22Rv1 (cell line): Measurements from ENCODE around the gene RAB7B.
A peak's percentile ranks its signal among the peaks of the same experiment; 100 is the strongest.

Experiments
- H3K27ac ChIP-seq: fragments of 450-650 bp; 2 replicates; pipeline ENCODE4 v1.5.1; 2017
- ZFX ChIP-seq: fragments of 450-650 bp; IDR thresholded peaks from 2 replicates; pipeline ENCODE4 v1.6.1; 2017; ENCODE audit warnings: antibody characterized with exemption, borderline replicate concordance
- TF ChIP-seq, protein P1 (sequence below): fragments of 450-650 bp; IDR thresholded peaks from 2 replicates; pipeline ENCODE4 v1.5.1; 2017; ENCODE audit warnings: mild to moderate bottlenecking

Gene RAB7B

DNA sequence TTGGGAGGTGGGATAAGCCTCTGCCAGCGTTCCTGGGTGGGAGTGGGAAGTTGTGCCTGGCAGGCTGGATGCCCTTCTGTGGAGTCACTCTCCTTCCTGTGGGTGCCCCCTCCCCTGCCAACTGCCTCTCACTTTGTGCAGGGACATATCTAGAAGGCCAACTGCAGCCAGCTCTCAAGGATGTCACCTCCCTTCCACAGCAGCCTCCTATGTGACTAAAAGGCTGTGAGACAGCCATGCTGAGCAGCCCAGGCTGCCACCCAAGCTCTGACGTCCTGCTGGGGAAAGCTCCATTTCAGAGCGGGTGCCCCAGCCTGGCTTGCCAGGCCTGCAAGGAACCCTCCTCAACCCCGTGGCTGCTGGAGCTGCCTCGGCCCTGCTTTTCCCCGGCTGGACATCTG lies 40.4 kb downstream of the RAB7B start:
- no peak overlapping the region; the same call in 1 of the 2 replicates for H3K27ac ChIP-seq
- no peak for TF ChIP-seq ZFX
- TF ChIP-seq, protein P1, sequence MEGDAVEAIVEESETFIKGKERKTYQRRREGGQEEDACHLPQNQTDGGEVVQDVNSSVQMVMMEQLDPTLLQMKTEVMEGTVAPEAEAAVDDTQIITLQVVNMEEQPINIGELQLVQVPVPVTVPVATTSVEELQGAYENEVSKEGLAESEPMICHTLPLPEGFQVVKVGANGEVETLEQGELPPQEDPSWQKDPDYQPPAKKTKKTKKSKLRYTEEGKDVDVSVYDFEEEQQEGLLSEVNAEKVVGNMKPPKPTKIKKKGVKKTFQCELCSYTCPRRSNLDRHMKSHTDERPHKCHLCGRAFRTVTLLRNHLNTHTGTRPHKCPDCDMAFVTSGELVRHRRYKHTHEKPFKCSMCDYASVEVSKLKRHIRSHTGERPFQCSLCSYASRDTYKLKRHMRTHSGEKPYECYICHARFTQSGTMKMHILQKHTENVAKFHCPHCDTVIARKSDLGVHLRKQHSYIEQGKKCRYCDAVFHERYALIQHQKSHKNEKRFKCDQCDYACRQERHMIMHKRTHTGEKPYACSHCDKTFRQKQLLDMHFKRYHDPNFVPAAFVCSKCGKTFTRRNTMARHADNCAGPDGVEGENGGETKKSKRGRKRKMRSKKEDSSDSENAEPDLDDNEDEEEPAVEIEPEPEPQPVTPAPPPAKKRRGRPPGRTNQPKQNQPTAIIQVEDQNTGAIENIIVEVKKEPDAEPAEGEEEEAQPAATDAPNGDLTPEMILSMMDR, result no peak

DNA sequence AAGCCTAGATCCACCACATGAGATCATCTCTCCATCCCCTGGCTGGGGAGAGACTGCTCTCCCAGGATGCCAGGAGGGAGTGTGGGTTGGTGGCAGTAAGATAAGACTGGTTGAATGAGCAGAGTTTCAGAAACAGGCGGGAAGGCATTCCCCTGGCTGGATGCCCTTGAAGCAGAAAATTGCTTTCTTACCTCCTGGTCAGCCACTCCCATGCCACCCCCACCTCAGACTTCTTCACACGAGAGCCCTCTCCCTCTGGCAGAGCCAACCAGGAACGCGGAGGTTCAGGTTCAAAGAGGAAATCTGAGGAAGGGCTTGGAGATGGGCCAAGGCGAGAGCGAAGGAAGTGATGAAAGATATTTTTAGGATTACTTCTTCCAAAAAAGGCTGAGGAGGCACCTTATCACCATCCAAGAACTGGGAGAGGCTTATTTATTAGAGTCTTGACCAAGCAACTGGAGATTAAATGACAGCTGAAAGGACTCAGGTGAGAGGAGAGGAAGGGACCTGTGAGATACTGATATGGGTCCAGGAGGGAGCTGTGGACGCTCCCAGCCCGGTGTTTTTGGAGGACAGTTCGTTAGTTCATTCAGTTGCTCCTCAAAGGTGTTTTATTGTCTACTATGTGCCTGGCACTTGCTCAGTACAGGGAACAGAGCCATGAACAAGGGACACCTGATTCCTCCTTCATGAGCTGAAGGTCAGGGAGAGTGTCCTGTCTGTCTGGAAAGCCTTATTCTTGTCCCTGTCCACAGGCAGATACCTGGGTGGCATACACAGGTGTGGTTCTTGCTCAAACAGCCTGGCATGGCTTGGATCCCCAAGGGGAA lies 41.0 kb downstream of the RAB7B start:
- TF ChIP-seq ZFX, result no peak
- TF ChIP-seq, protein P1, result no peak
- H3K27ac ChIP-seq, result peak overlapping the region; percentile 37; the same call in 1 of the 2 replicates

DNA sequence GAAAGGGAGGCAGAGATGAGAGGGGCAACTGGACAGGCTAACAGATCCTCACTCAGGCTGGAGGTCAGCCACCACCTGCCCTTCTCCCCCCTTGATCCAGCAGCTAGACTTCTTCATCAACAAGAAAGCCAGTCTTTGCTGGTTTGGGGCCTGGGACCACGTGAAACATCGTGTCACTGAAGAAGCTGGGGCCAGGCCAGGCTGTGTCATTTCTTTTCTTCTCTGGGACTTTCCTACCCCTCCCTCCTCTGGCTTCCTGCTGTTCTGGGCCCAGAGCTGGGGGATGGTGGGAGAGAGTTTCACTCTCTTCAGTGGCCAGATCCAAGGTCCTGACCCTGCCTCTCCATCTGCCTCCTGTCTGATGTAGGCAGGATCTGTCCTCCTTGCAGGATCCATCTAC lies 41.8 kb downstream of the RAB7B start:
- TF ChIP-seq, protein P1, result no peak
- TF ChIP-seq ZFX, result no peak
- H3K27ac ChIP-seq, result no peak overlapping the region

DNA sequence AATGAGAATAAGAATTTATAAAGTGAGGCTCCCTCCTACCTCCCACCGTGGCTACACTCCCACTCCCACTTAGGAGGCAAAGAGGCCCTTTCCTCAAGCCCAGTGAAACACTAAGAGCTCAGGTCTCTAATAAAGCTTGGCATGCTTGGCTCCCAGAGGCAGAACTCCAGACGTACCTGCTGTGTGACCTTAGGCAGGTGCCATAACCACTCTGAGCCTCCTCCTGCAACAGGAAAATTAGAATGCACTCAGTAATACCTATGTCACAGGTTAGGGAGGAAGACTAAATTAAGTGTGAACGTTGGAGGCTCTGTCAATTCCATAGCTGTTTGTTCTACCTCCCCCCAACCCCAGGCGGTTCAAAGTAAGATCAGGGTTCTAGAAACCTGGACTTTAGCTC lies 43.4 kb downstream of the RAB7B start:
- TF ChIP-seq ZFX, result no peak
- TF ChIP-seq, protein P1, result no peak

DNA sequence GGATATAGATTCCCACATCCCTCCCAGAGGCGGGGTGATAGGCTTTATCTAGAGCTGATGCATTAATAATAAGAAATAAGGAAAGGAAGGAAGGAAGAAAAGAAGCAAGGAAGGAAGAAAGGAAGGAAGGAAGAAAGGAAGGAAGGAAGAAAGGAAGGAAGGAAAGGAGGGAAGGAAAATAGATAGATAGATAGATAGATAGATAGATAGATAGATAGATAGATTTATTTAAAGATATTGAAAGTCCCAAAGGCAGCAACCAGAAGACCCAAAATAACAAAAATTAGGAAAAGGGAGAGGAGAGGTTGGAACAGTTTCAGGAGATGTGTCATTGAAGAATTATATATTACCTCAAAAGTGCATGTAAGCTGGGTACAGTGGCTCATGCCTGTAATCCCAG lies 47.7 kb downstream of the RAB7B start:
- no peak overlapping the region for H3K27ac ChIP-seq
- TF ChIP-seq, protein P1, result no peak
- no peak for TF ChIP-seq ZFX

More for the DNA sequence above, 43.4 kb downstream of the RAB7B start:
- H3K27ac ChIP-seq, result no peak overlapping the region

DNA sequence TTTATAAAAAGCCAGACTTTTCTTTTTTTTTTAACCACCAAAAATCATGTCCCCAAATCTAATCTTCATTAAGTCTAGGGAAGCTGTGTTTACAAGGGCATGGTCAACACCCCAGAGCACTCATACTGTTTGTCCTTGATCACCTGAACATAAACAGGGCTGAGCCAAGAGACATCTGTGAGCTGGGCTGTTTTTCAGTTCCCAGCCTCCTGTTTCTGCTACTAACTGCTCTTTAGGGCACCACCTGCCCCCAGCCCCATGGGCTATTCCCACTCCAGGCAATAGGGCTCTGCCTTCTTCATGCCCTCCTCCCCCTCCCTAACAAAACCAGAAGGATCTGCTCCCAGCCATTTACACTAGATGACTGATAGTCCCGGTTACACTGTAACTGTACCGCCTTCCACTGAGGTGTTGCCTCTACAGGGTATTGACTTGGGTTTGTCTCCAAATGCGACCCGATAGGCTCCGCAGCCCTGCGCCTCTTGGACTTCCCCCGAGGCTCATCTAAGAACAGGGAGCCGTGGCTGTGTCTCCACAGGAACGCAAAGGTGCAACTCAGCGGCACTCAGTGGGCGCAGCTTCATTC lies 48.3 kb downstream of the RAB7B start:
- H3K27ac ChIP-seq, result no peak overlapping the region
- no peak for TF ChIP-seq ZFX
- TF ChIP-seq, protein P1, result no peak

DNA sequence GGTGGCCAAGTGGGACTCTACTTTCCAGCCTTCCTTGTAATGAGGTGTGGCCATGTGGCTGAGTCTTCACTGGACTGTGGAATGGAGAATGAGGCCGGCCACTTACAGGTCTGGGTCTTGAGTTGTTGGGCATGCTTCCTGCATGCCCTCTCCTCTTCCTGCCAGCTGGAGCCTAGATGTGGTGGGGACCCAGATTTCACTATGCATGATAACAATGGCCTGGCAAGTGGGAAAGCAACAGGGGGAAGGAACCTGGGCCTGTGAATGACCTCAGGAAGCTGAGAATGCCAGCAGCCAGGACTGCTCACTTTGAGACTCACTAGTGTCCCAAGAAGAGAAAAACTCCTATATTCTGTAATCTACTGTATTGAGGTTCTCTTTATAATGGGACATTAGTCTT lies 51.4 kb downstream of the RAB7B start:
- TF ChIP-seq, protein P1, result no peak
- H3K27ac ChIP-seq, result no peak overlapping the region
